Glomerular endothelial cell (primary cell): ENCODE measurements around the gene SRGAP2C. TPM values are rescaled to one million over a fixed set of nuclear protein-coding genes. Genes with fewer than 3 reads are reported as not detected.
"Not testable (repeated sequence)": the region's sequence is repeated elsewhere in the genome, so short reads cannot be mapped to it uniquely, and the experiment has no call there.

Experiments used
- DNase-seq: peaks from one replicate; pipeline ENCODE4 v3.0.0-alpha.2; 2011; ENCODE audit warnings: low read depth, low spot score; ENCODE audit errors: extremely low read depth
- total RNA-seq: library from RNA; depleted of rRNA; stranded (reverse); fragments of >200 nt; gene quantifications from 2 replicates; pipeline ENCODE4 v1.2.3, GENCODE V29; 2015

Gene SRGAP2C
- total RNA-seq, result 20.2 and 22.3 TPM in 2 replicates

DNA sequence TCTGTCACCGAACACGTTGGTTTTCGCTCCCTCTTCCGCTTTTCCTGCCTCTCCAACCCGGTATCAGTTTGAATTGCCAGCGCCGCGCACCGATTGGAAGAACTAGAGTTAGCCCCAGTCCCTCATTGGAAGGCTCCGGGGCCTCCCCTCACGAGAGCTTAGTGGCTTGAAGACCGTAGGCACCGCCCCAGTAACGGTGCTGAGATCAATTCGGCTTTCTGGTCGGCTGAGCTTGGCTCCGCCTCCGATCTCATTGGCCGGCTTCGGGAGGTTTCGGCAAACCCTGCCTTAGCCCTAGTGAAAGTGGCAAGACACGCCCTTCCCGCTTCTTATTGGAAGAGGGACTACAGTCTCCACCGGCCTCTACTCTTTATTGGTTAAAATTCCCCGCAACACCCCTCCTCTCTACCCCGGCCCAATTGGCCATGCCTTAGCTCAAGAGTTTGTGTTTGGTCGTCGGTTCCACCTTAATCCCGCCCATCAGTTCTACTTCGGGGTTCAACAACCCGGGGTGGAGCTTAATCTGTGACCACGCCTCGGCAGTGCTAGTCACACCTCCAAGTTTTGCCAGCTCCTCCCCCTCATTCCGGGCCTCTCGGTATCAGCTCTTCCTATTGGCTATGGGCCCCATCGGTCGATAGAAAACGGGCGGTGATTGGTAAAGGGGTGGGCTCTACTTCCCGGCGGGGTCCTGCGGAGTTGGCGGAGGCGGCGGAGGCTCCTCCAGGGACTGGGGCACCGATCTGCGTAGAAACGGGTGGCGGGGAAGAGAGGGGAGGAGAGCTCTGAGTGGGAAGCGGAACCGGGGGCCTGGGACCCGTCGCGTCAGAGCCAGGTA lies at the start of gene SRGAP2C, which contains the start of gene FAM72B:
Gene SRGAP2C, plus strand, starts transcription at position 686 of the 838 bp plus-strand sequence. CDS start 2,472 bp downstream, outside the sequence.
Gene FAM72B, minus strand, starts transcription at position 51 of the 838 bp plus-strand sequence. CDS start 851 bp downstream, outside the sequence.
- DNase-seq, result peak; percentile 91

DNA sequence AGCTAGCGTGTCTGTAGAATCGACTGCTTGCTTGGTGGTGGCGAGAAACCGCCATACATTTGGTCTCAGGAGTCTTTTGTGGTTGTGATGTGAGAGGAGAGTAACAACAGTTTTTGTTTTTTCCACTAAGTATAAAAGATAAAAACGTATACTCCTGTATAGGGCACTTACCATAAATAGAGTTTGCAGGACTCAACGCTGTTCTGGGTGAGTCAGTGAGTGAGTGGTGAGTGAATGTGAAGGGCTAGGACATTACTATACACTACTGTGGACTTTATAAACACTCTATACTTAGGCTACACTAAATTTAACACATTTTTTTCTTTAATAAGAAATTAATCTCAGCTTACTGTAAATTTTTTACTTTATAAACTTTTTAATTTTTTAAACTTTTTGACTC lies 44.4 kb upstream of the SRGAP2C start:
- DNase-seq, result not testable (repeated sequence)

DNA sequence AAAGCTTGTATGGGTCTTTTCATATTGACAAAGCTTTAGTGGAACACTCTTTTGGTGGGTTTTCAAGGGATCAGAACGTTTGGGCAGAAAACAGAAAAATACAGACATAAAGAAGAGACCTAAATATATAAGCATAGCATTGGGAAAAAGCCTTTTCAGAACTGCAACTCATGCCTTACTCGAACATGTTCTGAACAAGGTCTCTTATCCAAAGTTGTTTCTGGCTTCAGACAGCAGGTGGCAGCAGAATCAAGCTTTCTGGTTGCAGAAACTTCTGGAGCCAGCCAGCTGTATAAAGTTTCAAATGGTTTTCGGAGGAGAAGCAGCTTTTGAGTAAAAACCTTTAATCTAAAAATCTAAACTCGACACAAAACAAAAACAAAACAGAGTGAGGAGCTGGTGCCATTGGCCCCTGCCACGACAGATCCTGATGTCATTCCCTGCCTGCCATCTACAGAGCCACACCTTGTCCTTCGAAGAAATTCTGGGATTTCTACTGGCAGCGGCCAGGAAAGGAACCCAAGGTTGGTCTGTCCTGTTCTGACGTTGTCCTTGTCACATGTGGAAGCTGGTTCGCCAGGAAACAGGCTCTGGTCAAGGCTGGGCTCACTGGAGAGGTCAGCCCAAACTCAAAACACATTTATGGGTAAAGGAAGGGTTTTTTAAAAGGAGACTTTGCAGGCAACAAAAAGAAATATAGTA lies 36.1 kb upstream of the SRGAP2C start:
- DNase-seq, result not testable (repeated sequence)

DNA sequence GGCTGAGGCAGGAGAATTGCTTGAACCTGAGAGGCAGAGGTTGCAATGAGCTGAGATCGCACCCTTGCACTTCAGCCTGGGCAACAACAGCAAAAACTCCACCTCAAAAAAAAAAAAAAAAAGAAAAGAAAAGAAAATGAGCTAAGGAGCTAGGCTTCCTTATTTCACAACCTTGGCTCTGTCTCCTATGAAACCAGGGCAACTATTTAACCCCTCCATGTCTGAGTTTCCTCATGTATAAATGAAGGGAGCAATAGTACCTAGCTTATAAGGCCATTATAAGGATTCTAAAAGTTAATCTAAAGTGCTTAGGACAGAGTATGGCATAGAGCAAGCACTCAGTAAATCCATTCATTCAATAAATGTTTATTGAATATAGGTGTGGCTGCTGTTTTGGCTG lies 33.5 kb upstream of the SRGAP2C start:
- not testable (repeated sequence) for DNase-seq

DNA sequence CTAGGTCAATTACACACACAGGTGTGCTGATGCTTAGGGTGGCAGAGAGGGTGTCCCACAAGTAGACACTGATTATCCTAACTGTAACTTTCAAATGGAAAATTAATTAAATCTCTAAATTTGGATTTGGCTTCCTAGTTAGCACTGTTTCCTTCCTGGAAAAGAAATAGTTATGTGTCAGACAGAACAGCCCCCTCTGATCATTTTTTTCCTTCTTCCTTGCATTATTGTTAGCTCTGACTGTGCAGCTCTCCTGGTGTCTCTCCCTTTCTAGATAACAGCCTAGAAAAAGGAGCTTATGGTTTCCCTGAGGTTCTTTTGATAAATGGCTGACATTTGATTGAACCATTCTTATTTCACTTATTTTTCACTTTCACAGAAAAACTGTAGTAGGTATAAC lies 32.0 kb upstream of the SRGAP2C start:
- not testable (repeated sequence) for DNase-seq

DNA sequence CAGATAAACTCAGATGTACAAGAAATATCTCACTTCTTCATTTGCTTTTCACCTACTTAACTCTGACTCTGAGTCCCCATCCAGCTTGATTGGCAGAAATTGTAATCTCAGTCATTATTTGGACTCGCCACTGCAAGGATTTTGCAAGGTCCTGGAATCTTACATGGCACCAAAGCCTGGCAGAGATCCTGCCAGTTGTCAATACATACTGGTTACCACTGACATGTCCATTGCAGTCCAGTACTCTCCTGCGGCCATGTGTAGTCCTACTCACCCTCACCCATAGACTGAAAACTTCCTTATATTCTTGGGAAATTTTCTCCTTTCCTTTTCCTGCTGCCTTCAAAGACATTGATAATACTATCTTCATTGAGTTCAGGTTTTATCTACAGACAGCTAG lies 30.0 kb upstream of the SRGAP2C start:
- not testable (repeated sequence) for DNase-seq

DNA sequence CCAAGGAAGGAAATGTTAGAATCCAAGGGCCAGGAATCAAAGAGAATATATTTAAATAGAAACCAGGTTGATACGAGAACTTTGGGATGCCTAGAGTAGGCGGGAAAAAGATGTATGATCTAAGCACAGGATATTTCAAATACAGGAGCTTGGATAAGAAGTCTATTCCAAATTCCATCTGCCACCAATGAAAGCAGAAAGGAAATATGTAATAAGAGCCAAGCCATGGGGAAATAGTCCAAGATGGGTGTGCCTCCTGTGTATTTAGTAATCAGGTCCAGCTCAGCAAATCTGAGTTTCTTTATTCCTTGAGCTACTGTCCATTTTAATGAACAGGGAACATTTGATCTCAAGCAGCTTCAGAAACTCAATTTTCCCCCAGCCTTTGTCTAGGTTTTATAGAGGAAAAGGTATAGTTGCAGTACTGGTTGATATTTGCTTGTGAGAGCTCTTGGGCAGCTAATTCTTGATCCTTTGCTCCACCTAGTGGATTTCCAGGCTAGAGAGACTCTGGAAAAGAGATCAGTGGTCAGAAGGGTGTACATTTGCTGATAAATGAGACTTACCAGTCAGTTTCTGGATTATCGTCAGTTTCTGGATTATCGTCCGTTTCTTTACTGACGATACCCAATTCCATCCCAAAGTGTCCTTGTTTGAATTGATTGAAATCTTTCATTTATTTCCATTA lies 29.0 kb upstream of the SRGAP2C start:
- not testable (repeated sequence) for DNase-seq

DNA sequence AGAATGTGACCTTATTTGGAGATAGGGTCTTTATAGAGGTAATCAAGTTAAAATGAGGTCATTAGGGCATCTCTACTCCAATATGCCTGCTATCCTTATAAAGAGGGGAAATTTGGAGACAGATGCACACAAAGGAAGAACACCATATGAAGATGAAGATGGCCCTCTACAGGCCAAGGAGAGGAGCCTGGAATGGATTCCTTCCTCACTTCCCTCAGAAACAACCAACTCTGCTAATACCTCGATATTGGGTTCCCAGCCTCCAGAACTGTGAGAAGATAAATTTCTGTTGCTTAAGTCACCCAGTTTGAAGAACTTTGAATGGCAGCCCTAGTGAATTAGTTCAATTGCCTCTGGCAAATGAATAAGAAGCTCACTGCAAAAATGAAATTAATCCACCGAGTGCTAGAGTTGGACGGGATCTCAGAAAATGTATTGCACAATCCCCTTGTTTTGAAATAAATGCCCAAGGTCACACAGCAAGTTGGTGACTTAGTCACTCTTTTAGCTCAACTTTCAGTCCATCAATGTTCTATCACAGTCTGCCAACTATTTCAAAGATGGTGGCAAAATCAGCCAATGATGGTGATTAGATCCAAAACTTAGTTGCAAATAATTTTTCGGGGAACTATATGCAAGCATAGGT lies 27.7 kb upstream of the SRGAP2C start:
- DNase-seq, result not testable (repeated sequence)

DNA sequence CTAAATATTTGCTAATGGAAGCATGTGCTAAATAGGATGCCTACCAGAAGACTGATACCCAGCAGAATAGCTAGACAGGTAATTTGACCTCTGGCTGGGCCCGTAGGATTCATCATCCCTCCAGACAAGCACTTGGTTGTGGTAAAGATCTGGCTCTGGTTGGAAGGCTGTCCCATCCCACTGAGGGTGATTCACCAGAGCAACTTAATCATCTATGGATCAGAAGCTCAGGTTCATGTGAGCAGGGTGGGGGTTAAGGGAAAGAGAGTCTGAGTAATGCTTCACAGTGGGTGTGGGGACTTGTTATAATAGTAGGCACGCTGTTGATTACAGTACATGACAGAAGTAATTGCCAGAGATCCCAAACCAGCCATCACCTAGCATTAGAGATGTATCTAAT lies 27.2 kb upstream of the SRGAP2C start:
- DNase-seq, result not testable (repeated sequence)

DNA sequence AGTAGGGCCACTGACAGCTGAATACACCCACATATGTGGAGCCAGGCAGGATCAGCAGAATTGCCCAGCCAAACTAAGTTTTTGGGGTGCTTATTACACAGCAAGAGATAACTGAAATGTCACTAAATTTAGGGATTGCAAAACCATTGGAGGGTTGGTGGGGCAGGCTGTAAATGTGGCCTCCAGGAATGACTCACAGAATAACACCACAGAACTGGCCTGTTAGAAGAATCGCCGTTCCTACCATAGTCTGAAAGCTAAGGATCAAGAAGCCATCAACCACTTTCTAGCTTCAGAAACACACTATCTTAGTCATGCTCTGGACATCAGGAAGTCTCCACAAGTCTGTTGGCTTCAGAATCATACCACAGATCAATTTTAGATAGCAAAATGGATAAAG lies 24.7 kb upstream of the SRGAP2C start:
- DNase-seq, result not testable (repeated sequence)

DNA sequence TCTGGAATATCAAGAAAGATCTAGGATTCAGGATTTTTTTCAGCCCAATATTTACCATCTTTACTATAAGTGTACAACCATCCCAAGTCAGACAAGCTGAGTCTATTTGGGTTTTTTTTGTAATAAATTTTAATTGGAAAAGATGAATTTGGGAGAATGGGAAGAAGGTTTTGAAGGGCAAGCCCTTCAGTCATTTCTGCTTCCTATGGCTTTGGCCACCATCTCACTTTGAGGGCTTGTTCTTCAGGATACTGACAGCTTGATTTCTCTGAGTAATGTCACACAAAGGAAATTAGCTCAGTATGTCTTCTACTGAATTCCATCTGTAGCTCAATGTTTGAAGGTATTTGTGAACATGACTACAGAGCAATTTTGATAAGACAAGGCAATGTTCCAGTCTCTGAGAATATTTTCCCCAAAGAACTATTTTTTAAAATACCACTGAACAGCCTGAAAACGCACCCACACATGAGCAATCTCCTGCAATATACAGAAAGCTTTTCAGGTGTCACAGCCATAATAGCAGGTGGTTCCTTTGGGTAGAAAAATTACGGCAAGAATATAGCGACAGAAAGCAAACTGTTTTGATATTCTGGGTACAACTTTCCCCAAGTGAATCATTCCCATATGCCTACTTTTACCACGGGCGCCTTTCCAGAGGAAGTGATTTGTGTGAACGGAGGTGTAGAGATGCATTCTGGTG lies 23.4 kb upstream of the SRGAP2C start:
- DNase-seq, result not testable (repeated sequence)

DNA sequence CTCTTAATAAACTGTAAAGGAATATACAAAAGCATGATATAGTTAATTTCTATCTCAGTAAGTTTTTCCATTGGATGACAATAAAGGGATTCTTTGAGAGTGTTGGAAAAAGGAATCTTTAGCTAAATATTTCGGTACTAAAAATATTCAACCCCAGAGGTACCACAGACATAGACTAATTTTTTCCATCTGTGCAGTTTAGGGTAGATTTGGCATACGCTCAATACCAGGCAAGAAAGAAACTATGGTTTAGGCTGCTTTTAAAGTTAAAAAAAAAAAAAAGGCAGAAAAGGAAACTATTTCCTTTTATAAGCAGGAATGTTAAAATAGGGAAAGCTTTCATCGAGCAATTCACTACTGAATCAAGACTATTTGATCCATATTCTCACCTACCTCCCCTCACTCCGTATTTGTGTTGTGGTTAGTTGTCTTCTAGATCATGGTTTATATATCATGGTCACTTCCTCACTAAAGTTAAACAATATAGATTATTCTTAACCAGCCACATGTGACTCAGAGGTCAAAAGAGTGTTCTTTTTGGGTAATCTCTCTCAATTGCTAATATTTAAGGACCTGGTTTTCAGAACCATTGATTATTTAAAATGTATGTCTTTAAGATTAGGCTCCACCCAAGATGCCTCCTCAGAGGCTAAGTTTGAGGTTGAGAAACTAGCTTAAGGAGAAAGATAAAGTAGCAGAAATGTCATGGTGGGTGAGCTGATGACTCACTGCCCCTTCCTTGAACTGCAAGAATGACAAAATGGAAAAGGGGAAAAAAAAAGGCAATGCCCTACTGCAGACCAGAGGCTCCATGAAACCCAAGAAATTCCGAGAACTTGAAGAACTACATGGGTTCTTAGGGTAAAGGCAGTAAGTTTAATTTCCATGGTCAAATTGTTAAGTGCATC lies 20.7 kb upstream of the SRGAP2C start:
- DNase-seq, result not testable (repeated sequence)

DNA sequence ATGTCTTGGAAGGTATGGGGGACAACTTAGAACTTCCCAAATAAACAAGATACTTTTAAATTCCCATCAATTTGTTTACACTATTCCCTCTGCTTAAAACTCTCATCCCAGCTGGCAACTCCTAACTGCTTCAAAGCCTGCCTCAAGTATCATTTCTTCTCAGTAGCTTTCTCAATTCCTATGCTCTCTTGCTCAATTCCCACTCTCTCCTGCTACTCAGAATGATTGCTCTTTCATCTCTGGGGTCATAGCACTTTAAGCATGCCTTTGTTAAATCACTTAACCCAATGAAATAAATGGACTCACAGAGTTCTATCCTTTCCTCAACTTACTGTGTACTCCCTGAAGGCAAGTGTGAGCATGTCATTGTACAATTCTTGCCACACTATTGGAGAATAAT lies 19.5 kb upstream of the SRGAP2C start:
- not testable (repeated sequence) for DNase-seq

DNA sequence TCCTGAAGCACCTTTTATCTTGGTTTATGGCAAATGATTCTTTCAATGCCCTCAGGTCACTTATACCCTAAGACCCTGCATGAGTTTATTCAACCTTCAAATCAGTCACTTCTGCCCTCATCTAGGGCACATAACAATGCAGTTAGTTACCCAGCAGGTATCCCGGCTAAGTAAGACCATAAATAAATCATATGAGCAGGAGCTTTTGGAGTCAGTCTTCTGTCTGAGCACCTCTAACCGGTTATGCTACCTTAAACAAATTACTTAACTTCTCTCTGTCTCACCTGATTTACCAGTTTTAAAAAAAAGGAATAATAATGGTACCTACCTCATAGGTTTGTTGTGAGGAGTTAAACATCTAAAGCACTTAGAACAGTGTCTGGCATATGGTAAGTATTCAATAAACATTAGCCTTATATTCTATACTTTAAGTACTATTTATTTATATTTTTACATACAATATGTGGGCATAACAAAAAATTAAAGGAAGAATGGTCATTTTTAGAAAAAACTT lies 17.5 kb upstream of the SRGAP2C start:
- not testable (repeated sequence) for DNase-seq

DNA sequence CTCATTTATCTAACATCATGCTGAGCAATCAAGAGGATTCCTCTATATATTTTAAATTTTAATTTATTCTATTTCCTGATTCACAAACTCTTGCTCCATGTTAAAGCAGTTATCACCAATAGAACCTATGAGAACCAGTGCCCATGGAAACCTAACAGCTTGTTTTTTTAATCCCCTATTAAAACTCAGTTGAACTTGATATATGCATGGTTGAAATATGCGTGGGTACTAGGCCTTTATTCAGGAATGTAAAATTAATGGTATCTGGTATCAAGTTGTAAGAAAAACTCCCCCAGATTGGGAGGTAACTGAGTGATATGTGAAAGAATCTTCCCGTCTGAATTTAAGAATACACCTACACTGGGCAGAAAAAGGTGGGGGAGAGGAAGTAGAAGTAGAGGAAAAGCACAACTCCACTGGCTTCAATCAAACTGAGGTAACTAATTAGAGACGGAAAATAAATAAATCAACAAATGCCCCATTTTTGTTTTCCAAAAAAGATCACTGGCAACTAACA lies 16.6 kb upstream of the SRGAP2C start:
- DNase-seq, result not testable (repeated sequence)

DNA sequence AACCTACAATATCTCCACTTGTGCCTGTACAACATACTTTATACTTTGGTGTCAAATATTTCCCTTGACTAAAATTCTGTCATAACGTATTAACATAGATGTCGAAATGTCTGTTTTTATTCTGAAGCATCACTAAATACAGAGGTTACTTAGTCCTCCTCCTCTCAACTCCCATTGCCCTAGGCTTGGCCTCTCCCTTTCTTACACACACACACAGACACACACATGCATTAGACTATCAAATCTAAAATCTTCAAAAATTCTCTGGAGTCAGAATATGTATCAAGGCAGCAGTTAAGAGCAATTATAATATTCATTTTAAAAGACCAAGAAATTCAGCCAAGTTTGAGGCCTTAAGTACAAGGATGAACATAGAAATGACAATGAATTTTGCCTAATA lies 8.1 kb upstream of the SRGAP2C start:
- DNase-seq, result not testable (repeated sequence)

DNA sequence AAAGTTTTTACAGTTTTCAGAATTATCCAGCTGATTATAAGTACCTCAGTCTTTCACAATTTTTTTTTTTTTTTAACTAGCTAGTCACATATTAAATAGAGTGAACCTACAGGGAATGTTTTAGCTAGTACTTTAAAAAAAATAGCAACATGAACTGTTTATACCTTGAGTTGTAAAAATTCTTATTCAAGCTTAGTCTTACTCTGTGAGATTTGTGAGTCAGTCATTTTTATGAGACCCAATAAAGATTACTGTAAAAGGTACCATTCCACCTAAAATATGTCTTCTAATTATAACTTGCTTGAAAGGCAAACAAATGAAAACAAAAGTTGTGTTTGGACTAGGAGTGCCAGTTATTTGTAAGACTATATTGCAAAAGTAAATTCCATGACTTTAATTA lies 6.6 kb upstream of the SRGAP2C start:
- DNase-seq, result not testable (repeated sequence)

DNA sequence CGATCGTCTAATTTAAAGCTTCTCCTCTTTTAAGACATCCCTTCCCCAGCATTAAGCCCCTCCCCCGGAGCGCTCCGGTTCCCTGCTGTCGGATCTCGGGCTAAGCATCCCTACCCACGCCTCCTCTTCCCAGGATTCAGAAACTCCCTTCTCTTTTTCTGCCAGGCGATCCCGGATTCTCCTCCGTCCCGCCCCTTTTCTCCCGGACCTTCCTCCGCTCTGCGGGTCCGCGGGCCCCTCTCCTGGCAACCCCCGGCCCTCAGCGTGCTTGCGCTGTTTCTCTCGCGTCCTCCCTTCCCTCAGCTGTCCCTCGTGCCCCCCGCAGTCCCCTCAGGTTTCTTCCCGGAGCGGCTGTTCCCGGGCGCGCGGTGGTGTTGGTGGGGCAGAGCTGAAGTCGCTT lies 908 bp upstream of the SRGAP2C start:
- DNase-seq, result not testable (repeated sequence)
